Smooth muscle cell (in vitro differentiated cells): Measurements from ENCODE around the gene ZNF787. TPM values are rescaled to one million over a fixed set of nuclear protein-coding genes. Genes with fewer than 3 reads are reported as not detected.
"Not testable (repeated sequence)": the region's sequence is repeated elsewhere in the genome, so short reads cannot be mapped to it uniquely, and the experiment has no call there.

Experiments used
- DNase-seq: peaks from one replicate; lab custom pipeline; 2025; ENCODE audit not compliant: unreplicated experiment; lab: John Stamatoyannopoulos, UW
- H2AFZ ChIP-seq: fragments of 200-600 bp; sonication (generic); 2 replicates; pipeline ENCODE4 v1.6.0; 2016; ENCODE audit warnings: antibody characterized with exemption, low read depth, mild to moderate bottlenecking
- H3F3A ChIP-seq: fragments of 200-600 bp; sonication (generic); 2 replicates; pipeline ENCODE4 v1.6.0; 2017; ENCODE audit warnings: antibody characterized with exemption, low read depth
- H3K27ac ChIP-seq: fragments of 200-600 bp; sonication (generic); 2 replicates; pipeline ENCODE4 v1.5.1; 2016; ENCODE audit warnings: low read depth, mild to moderate bottlenecking
- H3K27me3 ChIP-seq: fragments of 200-600 bp; sonication (generic); 2 replicates; pipeline ENCODE4 v1.6.1; 2016; ENCODE audit warnings: low read depth, mild to moderate bottlenecking
- H3K36me3 ChIP-seq: fragments of 200-600 bp; sonication (generic); 2 replicates; pipeline ENCODE4 v1.5.1; 2016; ENCODE audit warnings: low read depth
- H3K4me1 ChIP-seq: fragments of 200-600 bp; sonication (generic); 2 replicates; pipeline ENCODE4 v1.5.1; 2016; ENCODE audit warnings: low read depth
- H3K4me2 ChIP-seq: fragments of 200-600 bp; sonication (generic); 2 replicates; pipeline ENCODE4 v1.6.0; 2016; ENCODE audit warnings: mild to moderate bottlenecking
- H3K4me3 ChIP-seq: fragments of 200-600 bp; sonication (generic); 2 replicates; pipeline ENCODE4 v1.5.1; 2016; ENCODE audit warnings: mild to moderate bottlenecking
- H3K79me2 ChIP-seq: fragments of 200-600 bp; sonication (generic); 2 replicates; pipeline ENCODE4 v1.6.0; 2016; ENCODE audit warnings: low read depth, mild to moderate bottlenecking
- H3K9ac ChIP-seq: fragments of 200-600 bp; sonication (generic); 2 replicates; pipeline ENCODE4 v1.6.0; 2016; ENCODE audit warnings: low read depth
- H3K9me3 ChIP-seq: fragments of 200-600 bp; sonication (generic); replicated peaks from 2 replicates; pipeline ENCODE4 v1.5.1; 2016; ENCODE audit warnings: low read depth
- H4K20me1 ChIP-seq: fragments of 200-600 bp; sonication (generic); 2 replicates; pipeline ENCODE4 v1.6.0; 2016; ENCODE audit warnings: low read depth
- CTCF ChIP-seq: fragments of 200-600 bp; sonication (generic); IDR thresholded peaks from 2 replicates; pipeline ENCODE4 v1.5.1; 2017; ENCODE audit warnings: borderline replicate concordance, mild to moderate bottlenecking, antibody characterized with exemption; ENCODE audit not compliant: insufficient read depth, poor library complexity, severe bottlenecking
- whole genome bisulfite sequencing: methylation state at CpG from one replicate; pipeline ENCODE4 v1.1.7; 2016; ENCODE audit warnings: low lambda C conversion rate; 5-methylcytosine and 5-hydroxymethylcytosine counted together
- polyA plus RNA-seq: library from polyadenylated mRNA; unstranded; fragments of >200 nt; fragmentation: Nextera tagmentation; extraction: Ambion mirVana; gene quantifications from 2 replicates; pipeline ENCODE4 v1.2.1, GENCODE V29; 2016
- total RNA-seq: library from RNA; depleted of rRNA; stranded (reverse); fragments of >200 nt; gene quantifications from 2 replicates; pipeline ENCODE4 v1.2.3, GENCODE V29; 2014

ZNF787 gene
- total and polyA plus RNA-seq, 2 experiments from 2014 or later = 10.0 to 20.3 TPM

- Histone ChIP-seq H3K9ac (no peak overlapping the region), H3K27ac (no peak overlapping the region), H3K9me3 (no peaks in the 10 kb centered on the region), H2AFZ (no peak overlapping the region), H3K4me2 (no peak overlapping the region), H4K20me1 (peaks cover 78% of the 10 kb centered on the region), H3K36me3 (no peaks in the 10 kb centered on the region), H3K4me3 (no peak overlapping the region), H3K4me1 (no peaks in the 10 kb centered on the region), H3K79me2 (peaks cover 28% of the 10 kb centered on the region), H3K27me3 (no peaks in the 10 kb centered on the region), H3F3A (no peaks in the 10 kb centered on the region)
- TF ChIP-seq CTCF = no peak
- DNase-seq = no peak
- WGBS = 94% methylated on average over 18 of the region's 34 CpGs
Measured at GRCh38 chr19:56098731-56099568, 22.1 kb downstream of the ZNF787 start.

- not testable (repeated sequence) for H2AFZ ChIP-seq, H3K9ac ChIP-seq, DNase-seq, H3K27ac ChIP-seq, H3K4me3 ChIP-seq, H3K27me3 ChIP-seq, H3K4me1 ChIP-seq, H3K36me3 ChIP-seq, H3K9me3 ChIP-seq, H3F3A ChIP-seq, H3K4me2 ChIP-seq
- Histone ChIP-seq H4K20me1 (peaks cover 80% of the 10 kb centered on the region), H3K79me2 (peaks cover 32% of the 10 kb centered on the region)
- 97% methylated on average over 14 of the region's 21 CpGs for WGBS
Measured at GRCh38 chr19:56098237-56098636, 22.9 kb downstream of the ZNF787 start.

GRCh38 chr19:56097776-56098175 is 23.3 kb downstream of the ZNF787 start:
- H3K27ac ChIP-seq = no peak overlapping the region
- H4K20me1 ChIP-seq = peaks cover 80% of the 10 kb centered on the region
- H3K4me1 ChIP-seq = no peaks in the 10 kb centered on the region
- no peak overlapping the region for H3K4me2 ChIP-seq
- H3K36me3 ChIP-seq = no peaks in the 10 kb centered on the region
- peaks cover 33% of the 10 kb centered on the region for H3K79me2 ChIP-seq
- no peak overlapping the region for H3K9ac ChIP-seq
- H3F3A ChIP-seq = no peaks in the 10 kb centered on the region
- H3K27me3 ChIP-seq = no peaks in the 10 kb centered on the region
- 99% methylated on average over 7 of the region's 7 CpGs for WGBS
- H2AFZ ChIP-seq = no peak overlapping the region
- no peak overlapping the region for H3K4me3 ChIP-seq
- no peak for TF ChIP-seq CTCF
- DNase-seq = no peak
- H3K9me3 ChIP-seq = no peaks in the 10 kb centered on the region

- WGBS = 98% methylated on average over 23 of the region's 23 CpGs
- peaks cover 80% of the 10 kb centered on the region for H4K20me1 ChIP-seq
- peaks cover 38% of the 10 kb centered on the region for H3K79me2 ChIP-seq
- no peaks in the 10 kb centered on the region for H3K4me1 ChIP-seq
- no peaks in the 10 kb centered on the region for H3K9me3 ChIP-seq
- no peaks in the 10 kb centered on the region for H3K27me3 ChIP-seq
- no peak overlapping the region for H2AFZ ChIP-seq
- H3K27ac ChIP-seq = no peak overlapping the region
- DNase-seq = no peak
- no peak overlapping the region for H3K4me3 ChIP-seq
- H3F3A ChIP-seq = no peaks in the 10 kb centered on the region
- no peak overlapping the region for H3K4me2 ChIP-seq
- no peak overlapping the region for H3K9ac ChIP-seq
- no peaks in the 10 kb centered on the region for H3K36me3 ChIP-seq
- no peak for TF ChIP-seq CTCF
Measured at GRCh38 chr19:56097306-56097705, 23.8 kb downstream of the ZNF787 start.
